Cardiac fibroblast (primary cell): Measurements from ENCODE around the gene STEAP3.

Experiments used
- DNase-seq, 2 donors: peaks; one replicate each; pipeline versions ENCODE4 v3.0.0 to v3.0.0-alpha.2; 2010; ENCODE audit warnings: low read depth in 2 of 2
- H3K4me3 ChIP-seq, 2 donors: replicated peaks in 1 of 2; 1 replicate in 1 of 2; 2 replicates in 1 of 2; pipeline ENCODE4 v1.5.1; 2011; ENCODE audit warnings: low read depth in 2 of 2, low read length in 2 of 2, mild to moderate bottlenecking in 2 of 2, moderate library complexity in 1 of 2
- CTCF ChIP-seq: IDR thresholded peaks from one replicate; pipeline ENCODE4 v1.5.1; 2011; ENCODE audit warnings: low read depth, mild to moderate bottlenecking, low read length, inconsistent platforms

STEAP3 gene

GRCh38 chr2:119218478-119219064 is 5.1 kb upstream of the STEAP3 start:
- H3K4me3 ChIP-seq, result no peak overlapping the region
- DNase-seq, result peak; percentile 71 to 74
- peak; percentile 60 for TF ChIP-seq CTCF

- TF ChIP-seq CTCF, result no peak
- DNase-seq, result no peak
Measured at GRCh38 chr2:119219873-119220272, 3.8 kb upstream of the STEAP3 start.

GRCh38 chr2:119220720-119221301 is 2.8 kb upstream of the STEAP3 start:
- H3K4me3 ChIP-seq, result no peak overlapping the region
- DNase-seq, result no peak
- TF ChIP-seq CTCF, result no peak

More at GRCh38 chr2:119219873-119220272, 3.8 kb upstream of the STEAP3 start:
- H3K4me3 ChIP-seq, result no peak overlapping the region

GRCh38 chr2:119221609-119222008 is 2.0 kb upstream of the STEAP3 start:
- no peak for DNase-seq
- TF ChIP-seq CTCF, result no peak
- no peak overlapping the region for H3K4me3 ChIP-seq

- TF ChIP-seq CTCF, result no peak
- DNase-seq, result no peak
- no peak overlapping the region for H3K4me3 ChIP-seq
Measured at GRCh38 chr2:119222213-119222612, 1.4 kb upstream of the STEAP3 start.

GRCh38 chr2:119222863-119223520 is 642 bp upstream of the STEAP3 start:
- peak overlapping the region; percentile 25 to 75 for H3K4me3 ChIP-seq
- no peak for TF ChIP-seq CTCF
- no peak for DNase-seq
